Mesendoderm (in vitro differentiated cells): ENCODE results near the gene BSN.
A peak's percentile ranks its signal among the peaks of the same experiment; 100 is the strongest.

Experiments
- DNase-seq: peaks from one replicate; pipeline ENCODE4 v3.0.0; 2013
- H2AK5ac ChIP-seq: 2 replicates; pipeline ENCODE4 v1.6.1; 2013; ENCODE audit warnings: low read length, inconsistent platforms
- H2BK120ac ChIP-seq: 2 replicates; pipeline ENCODE4 v1.6.1; 2013; ENCODE audit warnings: low read depth, mild to moderate bottlenecking, low read length, moderate library complexity, mixed read lengths
- H2BK15ac ChIP-seq: replicated peaks from 2 replicates; pipeline ENCODE4 v1.6.1; 2013; ENCODE audit warnings: low read depth, mild to moderate bottlenecking, moderate library complexity
- H2BK5ac ChIP-seq: 2 replicates; pipeline ENCODE4 v1.6.1; 2013; ENCODE audit warnings: low read length, inconsistent platforms
- H3K18ac ChIP-seq: 2 replicates; pipeline ENCODE4 v1.6.1; 2013; ENCODE audit warnings: mild to moderate bottlenecking, low read length, mixed read lengths
- H3K23ac ChIP-seq: one replicate; pipeline ENCODE4 v1.6.1; 2013; ENCODE audit warnings: low read length
- H3K27ac ChIP-seq: 2 replicates; pipeline ENCODE4 v1.5.1; 2013; ENCODE audit warnings: low read depth, mild to moderate bottlenecking, inconsistent platforms, low read length, moderate library complexity
- H3K27me3 ChIP-seq: 2 replicates; pipeline ENCODE4 v1.6.1; 2013; ENCODE audit warnings: low read length, control low read depth, mild to moderate bottlenecking, inconsistent platforms; ENCODE audit not compliant: insufficient read depth, poor library complexity
- H3K36me3 ChIP-seq: 2 replicates; pipeline ENCODE4 v1.6.1; 2013; ENCODE audit warnings: low read length, inconsistent platforms; ENCODE audit not compliant: control insufficient read depth, insufficient read depth
- H3K4ac ChIP-seq: one replicate; pipeline ENCODE4 v1.6.1; 2013; ENCODE audit warnings: low read depth, mild to moderate bottlenecking, low read length, moderate library complexity
- H3K4me1 ChIP-seq: 2 replicates; pipeline ENCODE4 v1.6.1; 2013; ENCODE audit warnings: low read depth, low read length, inconsistent platforms; ENCODE audit not compliant: control insufficient read depth
- H3K4me2 ChIP-seq: 2 replicates; pipeline ENCODE4 v1.6.1; 2013; ENCODE audit warnings: low read length
- H3K4me3 ChIP-seq: 2 replicates; pipeline ENCODE4 v1.5.1; 2013; ENCODE audit warnings: mild to moderate bottlenecking, low read length
- H3K56ac ChIP-seq: one replicate; pipeline ENCODE4 v1.6.1; 2013; ENCODE audit warnings: low read length
- H3K79me1 ChIP-seq: 2 replicates; pipeline ENCODE4 v1.6.1; 2013; ENCODE audit warnings: low read length, inconsistent platforms
- H3K79me2 ChIP-seq: 2 replicates; pipeline ENCODE4 v1.6.1; 2013; ENCODE audit warnings: mild to moderate bottlenecking, low read length; ENCODE audit not compliant: control insufficient read depth, insufficient read depth
- H3K9ac ChIP-seq: 2 replicates; pipeline ENCODE4 v1.6.1; 2013; ENCODE audit warnings: low read length, inconsistent platforms
- H4K5ac ChIP-seq: one replicate; pipeline ENCODE4 v1.6.1; 2013; ENCODE audit warnings: low read length
- H4K8ac ChIP-seq: one replicate; pipeline ENCODE4 v1.6.1; 2013; ENCODE audit warnings: low read depth, mild to moderate bottlenecking, control low read depth, low read length, moderate library complexity
- WGBS: extraction: QIAGEN DNeasy Blood & Tissue Kit; methylation state at CpG from one replicate; pipeline ENCODE4 v1.1.7; 2013; ENCODE audit warnings: low lambda C conversion rate, missing lambda C conversion rate; ENCODE audit not compliant: insufficient coverage; ENCODE audit errors: extremely low coverage; 5-methylcytosine and 5-hydroxymethylcytosine counted together

BSN gene

GRCh38 chr3:49717211-49717958 lies 163.1 kb downstream of the BSN start:
- Histone ChIP-seq H2BK120ac (no peak overlapping the region), H3K9ac (no peak overlapping the region), H3K27me3 (no peaks in the 10 kb centered on the region), H2BK15ac (no peak overlapping the region), H3K4me1 (no peaks in the 10 kb centered on the region), H3K23ac (no peak overlapping the region), H3K56ac (no peak overlapping the region), H3K79me2 (no peaks in the 10 kb centered on the region), H3K4me3 (no peak overlapping the region), H4K5ac (no peak overlapping the region), H3K4me2 (no peak overlapping the region), H2AK5ac (no peak overlapping the region), H3K79me1 (peaks cover 2% of the 10 kb centered on the region), H3K18ac (no peak overlapping the region), H3K36me3 (peaks cover 5% of the 10 kb centered on the region), H3K27ac (no peak overlapping the region), H3K4ac (no peak overlapping the region), H4K8ac (no peak overlapping the region), H2BK5ac (no peak overlapping the region)
- no peak for DNase-seq
- WGBS: no CpG with 5 or more reads among the region's 14 CpGs

GRCh38 chr3:49717959-49718857 lies 163.9 kb downstream of the BSN start:
- no peak for DNase-seq
- Histone ChIP-seq H3K36me3 (peaks cover 5% of the 10 kb centered on the region), H3K4me2 (no peak overlapping the region), H3K27me3 (no peaks in the 10 kb centered on the region), H3K79me1 (peaks cover 10% of the 10 kb centered on the region), H2BK15ac (no peak overlapping the region), H3K79me2 (peaks cover 7% of the 10 kb centered on the region), H4K5ac (no peak overlapping the region), H4K8ac (no peak overlapping the region), H3K9ac (peak overlapping the region; percentile 73), H3K27ac (no peak overlapping the region), H3K4me1 (peaks cover 4% of the 10 kb centered on the region), H3K18ac (no peak overlapping the region), H3K4ac (no peak overlapping the region), H3K56ac (peak overlapping the region; percentile 89), H3K4me3 (no peak overlapping the region), H2BK120ac (no peak overlapping the region), H3K23ac (peak overlapping the region; percentile 1), H2BK5ac (no peak overlapping the region), H2AK5ac (no peak overlapping the region)
- no CpG with 5 or more reads among the region's 75 CpGs for WGBS

- Histone ChIP-seq H3K36me3 (peaks cover 5% of the 10 kb centered on the region), H3K18ac (no peak overlapping the region), H3K79me2 (peaks cover 7% of the 10 kb centered on the region), H4K5ac (no peak overlapping the region), H3K4ac (no peak overlapping the region), H3K56ac (peak overlapping the region; percentile 89), H2BK5ac (no peak overlapping the region), H3K9ac (peak overlapping the region; percentile 73), H4K8ac (no peak overlapping the region), H2AK5ac (no peak overlapping the region), H3K4me2 (peak overlapping the region; percentile 82), H3K23ac (peak overlapping the region; percentile 1), H3K4me3 (peak overlapping the region; percentile 9), H2BK15ac (no peak overlapping the region), H3K27me3 (no peaks in the 10 kb centered on the region), H2BK120ac (no peak overlapping the region), H3K4me1 (peaks cover 4% of the 10 kb centered on the region), H3K27ac (no peak overlapping the region), H3K79me1 (peaks cover 12% of the 10 kb centered on the region)
- WGBS: no CpG with 5 or more reads among the region's 33 CpGs
- no peak for DNase-seq
These were observed 164.6 kb downstream of the BSN start for GRCh38 chr3:49718858-49719213.

- Histone ChIP-seq H2AK5ac (no peak within 1 kb of the TSS), H3K18ac (no peak within 1 kb of the TSS), H4K5ac (no peak within 1 kb of the TSS), H3K23ac (peak within 1 kb of the TSS; percentile 1), H3K27ac (no peak within 1 kb of the TSS), H3K4me3 (peak within 1 kb of the TSS; percentile 9), H3K79me2 (peaks cover 7% of the 10 kb centered on the region), H3K4ac (no peak within 1 kb of the TSS), H3K9ac (peak within 1 kb of the TSS; percentile 73), H2BK120ac (no peak within 1 kb of the TSS), H3K79me1 (peaks cover 12% of the 10 kb centered on the region), H3K27me3 (no peaks in the 10 kb centered on the region), H3K56ac (peak within 1 kb of the TSS; percentile 89), H3K4me2 (peak within 1 kb of the TSS; percentile 82), H2BK5ac (no peak within 1 kb of the TSS), H3K36me3 (peaks cover 5% of the 10 kb centered on the region), H2BK15ac (no peak within 1 kb of the TSS), H3K4me1 (peaks cover 4% of the 10 kb centered on the region), H4K8ac (no peak within 1 kb of the TSS)
- peak; percentile 96 for DNase-seq
- no CpG with 5 or more reads among the region's 50 CpGs for WGBS
These were observed 165.1 kb downstream of the BSN start, which contains the start of gene AMIGO3 for GRCh38 chr3:49719214-49719884. Gene AMIGO3 (minus strand): TSS chr3:49719684. CDS start chr3:49719465, 219 bp downstream.
